22Rv1 (cell line): ENCODE results near the gene APOA5.

Experiments
- CTCF ChIP-seq: fragments of 450-650 bp; IDR thresholded peaks from 2 replicates; pipeline ENCODE4 v1.5.1; 2017; ENCODE audit warnings: mild to moderate bottlenecking
- ZFX ChIP-seq: fragments of 450-650 bp; IDR thresholded peaks from 2 replicates; pipeline ENCODE4 v1.6.1; 2017; ENCODE audit warnings: antibody characterized with exemption, borderline replicate concordance

DNA sequence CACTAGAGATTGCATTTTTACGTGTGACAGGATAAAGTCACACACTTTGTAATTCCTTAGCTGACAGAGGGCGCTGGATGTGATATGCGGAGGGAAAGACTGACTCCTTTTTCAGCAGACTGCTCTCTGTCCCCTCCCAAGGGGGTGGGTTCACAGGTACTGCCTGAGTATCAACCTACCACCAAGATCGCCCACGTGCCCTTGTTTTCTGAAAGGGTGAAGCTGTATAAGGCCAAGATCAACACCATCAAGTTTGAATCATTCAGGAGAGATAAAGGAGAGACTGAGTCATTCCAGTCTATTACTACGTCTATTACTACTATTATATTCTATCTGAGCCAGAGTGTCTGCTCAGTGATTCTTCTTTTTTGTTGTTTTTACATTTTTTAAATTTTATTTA lies 49.6 kb downstream of the APOA5 start:
- TF ChIP-seq ZFX = no peak
- no peak for TF ChIP-seq CTCF
